Naive thymus-derived CD8-positive, alpha-beta T cell (primary cell): Measurements from ENCODE around the gene MYO5B. TPM values are rescaled to one million over a fixed set of nuclear protein-coding genes. Genes with fewer than 3 reads are reported as not detected.
A peak's percentile ranks its signal among the peaks of the same experiment; 100 is the strongest.

Experiments
- ATAC-seq, 2 donors: fragments of 150-1000 bp; cut with Tn5 transposase in 1 of 2; sonication (Bioruptor Pico), chemical (Tn5 transposase) in 1 of 2; 1 replicate in 1 of 2; 2 replicates in 1 of 2; pipeline ENCODE4 v1.10.0; 2021; ENCODE audit warnings: mild to moderate bottlenecking in 2 of 2, moderate library complexity in 2 of 2
- POLR2A ChIA-PET: fragments of 350-600 bp; sonication (Branson Sonifier 250); formaldehyde crosslinking; loops from one replicate; lab custom pipeline; 2021; ENCODE audit warnings: antibody characterized with exemption; lab: Charles Lee
- DNase-seq, 10 donors: peaks; one replicate each; pipeline versions ENCODE4 v3.0.0 to v3.0.0-alpha.2; 2020 to 2022
- H3K27ac Mint-ChIP-seq, 10 donors: one replicate each; pipeline ENCODE4 v1.8.0; 2020 to 2022; ENCODE audit warnings: mild to moderate bottlenecking in 10 of 10, mixed read lengths in 10 of 10, moderate library complexity in 4 of 10, inconsistent platforms in 1 of 10
- H3K27me3 Mint-ChIP-seq, 5 donors: one replicate each; pipeline ENCODE4 v1.8.0; 2021 to 2022; ENCODE audit warnings: mixed read lengths in 5 of 5
- H3K36me3 Mint-ChIP-seq, 3 donors: one replicate each; pipeline ENCODE4 v1.8.0; 2020 to 2022; ENCODE audit warnings: mixed read lengths in 3 of 3, mild to moderate bottlenecking in 2 of 3, inconsistent platforms in 1 of 3
- H3K4me1 Mint-ChIP-seq, 4 donors: one replicate each; pipeline ENCODE4 v1.8.0; 2021 to 2022; ENCODE audit warnings: mixed read lengths in 4 of 4
- H3K4me3 Mint-ChIP-seq, 10 donors: one replicate each; pipeline ENCODE4 v1.8.0; 2020 to 2022; ENCODE audit warnings: mild to moderate bottlenecking in 10 of 10, mixed read lengths in 10 of 10, moderate library complexity in 6 of 10, inconsistent platforms in 1 of 10
- H3K9me3 Mint-ChIP-seq, 9 donors: one replicate each; pipeline ENCODE4 v1.8.0; 2020 to 2022; ENCODE audit warnings: mixed read lengths in 9 of 9, mild to moderate bottlenecking in 3 of 9, inconsistent platforms in 1 of 9, moderate library complexity in 1 of 9
- polyA plus RNA-seq, 3 donors: library from polyadenylated mRNA; unstranded; fragments of 300-500 nt; fragmentation: Illumina TruSeq; gene quantifications; one replicate each; pipeline ENCODE4 v1.2.3, GENCODE V29; 2021
- total RNA-seq, 8 experiments: library from RNA in 2 of 8; stranded (reverse) in 2 of 8; gene quantifications; one replicate each; pipeline ENCODE4 v1.2.3 and lab custom pipeline; 2021 to 2026

The MYO5B gene
- total and polyA plus RNA-seq, 5 experiments from 2014 or later, result 0.03 TPM; not detected in 4

GRCh38 chr18:49976795-49977560 is 218.0 kb downstream of the MYO5B start:
- ATAC-seq, result no peak
- POLR2A ChIA-PET, result no interaction called here
- no peak overlapping the region for H3K27ac Mint-ChIP-seq

DNA sequence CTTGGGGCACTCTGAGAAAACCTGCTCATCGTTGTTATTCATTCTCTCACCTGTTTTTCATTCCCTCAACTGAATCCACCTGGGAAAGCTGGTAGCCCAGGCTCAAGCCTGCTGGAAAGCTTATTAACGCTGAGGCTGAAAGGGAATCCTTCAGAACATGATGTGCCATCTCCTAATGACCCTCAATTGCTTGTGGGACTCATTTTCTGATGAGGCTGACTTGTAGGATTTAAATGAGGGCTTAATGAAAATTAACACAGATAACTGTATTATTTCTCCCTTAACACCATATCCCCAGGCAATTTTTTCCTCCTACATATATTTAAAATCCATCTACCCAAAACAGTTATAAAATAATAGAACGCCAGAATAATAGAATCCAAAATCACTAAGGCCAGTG is 218.9 kb downstream of the MYO5B start:
- DNase-seq, result no peak
- Mint-ChIP-seq H3K36me3 (no peaks in the 10 kb centered on the region), H3K9me3 (no peaks in the 10 kb centered on the region), H3K27ac (no peak overlapping the region), H3K4me1 (peaks cover 0 to 7% (median under 1%) of the 10 kb centered on the region in 4 donors), H3K4me3 (no peak overlapping the region), H3K27me3 (no peaks in the 10 kb centered on the region)
- ATAC-seq, result no peak
- POLR2A ChIA-PET, result no interaction called here

More at GRCh38 chr18:49976795-49977560, 218.0 kb downstream of the MYO5B start:
- Mint-ChIP-seq H3K27me3 (no peaks in the 10 kb centered on the region), H3K36me3 (no peaks in the 10 kb centered on the region), H3K9me3 (no peaks in the 10 kb centered on the region), H3K4me1 (peaks cover 0 to 7% (median under 1%) of the 10 kb centered on the region in 4 donors), H3K4me3 (no peak overlapping the region)
- DNase-seq, result no peak

- POLR2A ChIA-PET, result no interaction called here
Observed at GRCh38 chr18:49974079-49974478, 220.9 kb downstream of the MYO5B start.

DNA sequence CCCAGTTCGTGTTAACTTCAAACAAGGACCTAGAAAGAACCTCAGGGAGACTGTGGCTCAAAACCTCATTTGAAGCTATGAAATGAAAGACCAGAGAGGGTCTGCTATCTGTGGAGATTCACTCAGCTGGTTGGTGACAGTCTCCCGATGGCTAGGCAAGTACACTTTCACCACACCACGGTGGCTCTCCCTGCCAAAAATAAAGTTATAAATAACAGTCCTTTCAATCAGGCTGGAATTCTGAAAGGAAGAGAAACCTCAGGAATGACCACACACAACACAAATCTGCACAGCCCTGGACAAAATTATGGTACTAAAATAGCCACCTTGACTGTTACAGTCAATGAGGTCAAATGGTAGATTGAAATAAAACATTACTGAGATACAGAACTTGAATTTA is 221.4 kb downstream of the MYO5B start:
- Mint-ChIP-seq H3K27me3 (peaks cover 0 to 3% (median 0%) of the 10 kb centered on the region in 5 donors), H3K36me3 (no peaks in the 10 kb centered on the region), H3K27ac (no peak overlapping the region), H3K4me1 (peaks cover 0 to 6% (median under 1%) of the 10 kb centered on the region in 4 donors), H3K9me3 (no peaks in the 10 kb centered on the region), H3K4me3 (no peak overlapping the region)
- POLR2A ChIA-PET, result no interaction called here
- ATAC-seq (no peak), DNase-seq (no peak)

More at GRCh38 chr18:49974079-49974478, 220.9 kb downstream of the MYO5B start:
- Mint-ChIP-seq H3K27ac (no peak overlapping the region), H3K4me3 (no peak overlapping the region), H3K27me3 (peaks cover 0 to 3% (median 0%) of the 10 kb centered on the region in 5 donors), H3K36me3 (no peaks in the 10 kb centered on the region), H3K9me3 (no peaks in the 10 kb centered on the region), H3K4me1 (peaks cover 0 to 7% (median under 1%) of the 10 kb centered on the region in 4 donors)
- ATAC-seq (no peak), DNase-seq (no peak)

DNA sequence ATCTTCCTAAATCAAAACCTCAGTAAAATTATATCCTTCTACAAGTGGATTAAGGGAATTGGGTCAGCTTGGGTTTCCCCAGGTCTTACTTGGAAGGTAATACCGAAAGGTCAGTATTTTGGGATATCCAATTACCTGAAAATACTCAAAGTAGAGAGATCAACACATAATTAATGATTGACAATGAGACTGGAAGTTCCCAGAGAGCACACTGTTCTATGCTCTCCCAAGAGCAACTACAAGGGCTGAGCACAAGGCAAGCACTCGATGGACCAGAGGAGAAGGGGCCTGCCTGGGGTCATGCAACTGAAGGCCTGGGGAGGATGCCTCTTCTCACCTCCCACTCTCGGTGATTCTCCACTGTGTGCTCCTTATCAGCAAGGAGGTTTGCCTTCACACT is 222.4 kb downstream of the MYO5B start:
- POLR2A ChIA-PET, result no interaction called here
- ATAC-seq (no peak), DNase-seq (no peak)
- no peak overlapping the region for H3K27ac Mint-ChIP-seq
- H3K27me3 Mint-ChIP-seq, result peaks cover 0 to 3% (median 0%) of the 10 kb centered on the region in 5 donors
- no peaks in the 10 kb centered on the region for H3K9me3 Mint-ChIP-seq
- H3K4me3 Mint-ChIP-seq, result no peak overlapping the region
- no peaks in the 10 kb centered on the region for H3K36me3 Mint-ChIP-seq
- H3K4me1 Mint-ChIP-seq, result peaks cover 0 to 3% (median 0%) of the 10 kb centered on the region in 4 donors

DNA sequence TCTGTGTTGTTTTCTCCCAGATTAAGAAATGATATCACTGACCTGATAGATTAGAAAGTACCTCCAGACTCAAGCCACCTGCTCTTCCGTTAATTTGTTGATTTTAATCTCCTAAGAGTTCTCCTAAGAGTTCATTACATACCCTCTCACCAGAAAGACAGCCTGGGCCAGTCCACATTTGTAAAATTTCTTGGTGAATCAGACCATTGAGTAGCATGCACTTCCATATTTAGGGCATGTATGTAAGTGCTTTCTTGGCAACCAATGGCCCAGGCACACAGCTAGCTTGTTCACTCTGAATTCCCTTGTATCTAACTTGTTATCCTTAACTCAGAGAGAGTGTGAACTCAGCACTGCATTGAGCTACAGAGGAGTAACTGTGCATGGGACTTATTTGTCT is 223.5 kb downstream of the MYO5B start:
- H3K36me3 Mint-ChIP-seq, result no peaks in the 10 kb centered on the region
- peaks cover 0 to 3% (median 0%) of the 10 kb centered on the region in 4 donors for H3K4me1 Mint-ChIP-seq
- POLR2A ChIA-PET, result no interaction called here
- H3K27me3 Mint-ChIP-seq, result peaks cover 0 to 3% (median 0%) of the 10 kb centered on the region in 5 donors
- no peak for DNase-seq
- no peaks in the 10 kb centered on the region for H3K9me3 Mint-ChIP-seq
- no peak for ATAC-seq
- H3K27ac Mint-ChIP-seq, result no peak overlapping the region
- no peak overlapping the region for H3K4me3 Mint-ChIP-seq

DNA sequence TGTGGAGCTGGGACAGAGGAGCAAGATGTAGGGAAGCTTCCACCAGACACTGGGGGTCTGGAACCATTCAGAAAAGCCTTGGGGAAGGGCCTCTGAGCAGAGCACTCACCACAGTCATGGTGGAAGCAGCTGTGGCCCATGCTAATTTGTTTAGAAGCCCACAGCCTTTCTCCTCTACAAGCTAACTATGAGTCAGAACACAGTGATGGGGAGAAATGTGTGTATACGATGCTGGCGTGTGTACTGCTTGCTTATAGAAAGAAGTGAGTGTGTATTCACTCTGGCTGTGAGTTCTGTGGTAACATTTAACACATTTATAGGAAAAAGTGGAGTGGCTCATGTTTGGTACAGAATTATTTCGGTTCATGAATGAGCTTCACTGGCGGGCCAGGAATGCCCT is 224.6 kb downstream of the MYO5B start:
- no peaks in the 10 kb centered on the region for H3K9me3 Mint-ChIP-seq
- POLR2A ChIA-PET, result no interaction called here

GRCh38 chr18:49968644-49969309 is 226.2 kb downstream of the MYO5B start:
- ATAC-seq (no peak), DNase-seq (no peak)
- no peaks in the 10 kb centered on the region for H3K9me3 Mint-ChIP-seq
- no peak overlapping the region for H3K27ac Mint-ChIP-seq
- no peaks in the 10 kb centered on the region for H3K36me3 Mint-ChIP-seq
- no peak overlapping the region for H3K4me3 Mint-ChIP-seq
- peaks cover 0 to 3% (median 0%) of the 10 kb centered on the region in 4 donors for H3K4me1 Mint-ChIP-seq
- peaks cover 0 to 4% (median 0%) of the 10 kb centered on the region in 5 donors for H3K27me3 Mint-ChIP-seq
- POLR2A ChIA-PET, result no interaction called here

More for the DNA sequence above, 224.6 kb downstream of the MYO5B start:
- H3K4me3 Mint-ChIP-seq, result no peak overlapping the region
- ATAC-seq, result no peak
- no peak for DNase-seq
- H3K4me1 Mint-ChIP-seq, result peaks cover 0 to 3% (median 0%) of the 10 kb centered on the region in 4 donors
- H3K27ac Mint-ChIP-seq, result no peak overlapping the region
- no peaks in the 10 kb centered on the region for H3K36me3 Mint-ChIP-seq
- peaks cover 0 to 3% (median 0%) of the 10 kb centered on the region in 5 donors for H3K27me3 Mint-ChIP-seq

GRCh38 chr18:49967636-49968313 is 227.2 kb downstream of the MYO5B start:
- Mint-ChIP-seq H3K4me3 (no peak overlapping the region), H3K4me1 (no peaks in the 10 kb centered on the region), H3K9me3 (no peaks in the 10 kb centered on the region), H3K36me3 (no peaks in the 10 kb centered on the region), H3K27ac (no peak overlapping the region), H3K27me3 (peaks cover 0 to 8% (median 2%) of the 10 kb centered on the region in 5 donors)
- ATAC-seq (no peak), DNase-seq (no peak)
- POLR2A ChIA-PET, result no interaction called here

DNA sequence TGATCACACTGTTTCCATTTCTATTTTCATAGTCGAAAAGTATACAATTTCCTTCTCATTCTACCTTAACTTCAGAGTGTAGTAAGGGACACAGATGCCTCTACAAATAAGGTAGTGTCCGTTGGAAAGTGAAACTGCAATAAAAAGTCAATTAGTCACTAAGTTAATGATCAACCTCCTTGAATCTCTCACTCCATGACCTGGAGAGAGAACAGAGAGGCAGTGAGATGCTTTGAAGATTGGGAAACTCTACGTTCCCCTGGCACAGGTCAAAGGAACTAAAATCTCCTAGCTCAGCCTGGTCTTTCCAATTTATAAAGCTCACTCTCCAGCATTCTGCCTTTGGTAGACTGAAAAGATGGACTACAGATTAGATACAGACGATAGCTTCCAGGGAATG is 227.8 kb downstream of the MYO5B start:
- Mint-ChIP-seq H3K36me3 (no peaks in the 10 kb centered on the region), H3K27ac (no peak overlapping the region), H3K9me3 (no peaks in the 10 kb centered on the region), H3K4me3 (no peak overlapping the region), H3K27me3 (peaks cover 0 to 9% (median 2%) of the 10 kb centered on the region in 5 donors), H3K4me1 (peaks cover 0 to under 1% (median 0%) of the 10 kb centered on the region in 4 donors)
- DNase-seq (no peak), ATAC-seq (no peak)
- POLR2A ChIA-PET, result no interaction called here

DNA sequence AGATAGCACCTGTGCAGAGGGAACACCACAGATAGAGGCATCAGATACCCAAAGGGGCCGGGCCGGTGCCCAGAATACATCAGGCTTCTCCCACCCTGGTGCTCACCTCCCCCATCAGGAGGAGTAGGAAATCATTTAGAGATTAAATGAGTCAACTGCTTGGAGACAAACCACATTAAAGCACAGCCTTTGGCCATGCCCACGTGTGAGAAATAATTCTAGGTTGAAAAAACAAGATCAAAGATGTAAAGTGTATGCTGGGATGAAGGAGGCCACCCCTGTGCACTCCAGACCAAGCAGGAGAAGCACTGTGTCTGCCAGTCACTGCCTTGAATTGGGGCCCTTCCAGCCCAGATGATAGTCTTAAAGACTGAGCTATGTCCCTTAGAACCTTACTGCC is 228.9 kb downstream of the MYO5B start:
- Mint-ChIP-seq H3K4me3 (no peak overlapping the region), H3K27me3 (peaks cover 0 to 9% (median 2%) of the 10 kb centered on the region in 5 donors), H3K4me1 (peaks cover 7 to 11% (median 8%) of the 10 kb centered on the region in 4 donors), H3K36me3 (no peaks in the 10 kb centered on the region), H3K9me3 (no peaks in the 10 kb centered on the region), H3K27ac (no peak overlapping the region)
- ATAC-seq (no peak), DNase-seq (no peak)
- POLR2A ChIA-PET, result no interaction called here

DNA sequence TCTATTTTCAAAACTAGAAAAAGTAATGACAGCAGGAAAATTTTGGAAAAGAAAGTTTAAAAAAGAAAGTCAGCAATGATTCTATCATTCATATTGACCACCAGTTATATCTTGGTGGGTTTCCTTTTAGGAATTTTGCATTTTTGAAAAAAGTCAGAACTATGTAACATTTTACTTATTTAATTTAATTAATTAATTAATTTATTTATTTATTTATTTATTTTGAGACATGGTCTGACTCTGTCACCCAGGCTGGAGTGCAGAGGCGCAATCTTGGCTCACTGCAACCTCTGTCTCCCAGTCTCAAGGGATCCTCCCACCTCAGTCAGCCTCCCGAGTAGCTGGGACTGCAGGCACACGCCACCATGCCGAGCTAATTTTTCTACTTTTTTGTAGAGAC is 231.7 kb downstream of the MYO5B start:
- no peaks in the 10 kb centered on the region for H3K36me3 Mint-ChIP-seq
- H3K27ac Mint-ChIP-seq, result no peak overlapping the region
- H3K4me3 Mint-ChIP-seq, result no peak overlapping the region
- H3K27me3 Mint-ChIP-seq, result peaks cover 8 to 18% (median 10%) of the 10 kb centered on the region in 5 donors
- no peak for DNase-seq
- H3K4me1 Mint-ChIP-seq, result peaks cover 24 to 40% (median 30%) of the 10 kb centered on the region in 4 donors
- H3K9me3 Mint-ChIP-seq, result no peaks in the 10 kb centered on the region
- POLR2A ChIA-PET, result no interaction called here
- no peak for ATAC-seq

DNA sequence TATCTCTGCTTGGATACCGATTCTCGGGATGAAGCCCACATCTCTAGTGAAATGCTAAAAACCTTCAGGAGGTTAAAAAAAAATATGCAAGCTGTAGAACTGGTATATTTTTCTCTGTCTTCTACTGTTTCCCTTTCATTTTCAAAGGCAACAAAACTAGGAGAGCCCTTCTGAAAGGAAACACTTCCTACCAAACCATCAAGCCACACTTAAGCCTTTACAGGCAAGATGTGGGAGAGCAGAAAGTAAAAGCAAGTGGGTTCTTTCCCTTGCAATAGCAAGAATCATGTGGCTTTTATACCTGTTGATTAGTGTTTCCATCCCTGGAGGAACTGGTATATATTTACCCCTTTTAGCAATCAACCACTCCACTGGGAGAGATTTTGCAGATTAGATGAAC is 233.7 kb downstream of the MYO5B start:
- DNase-seq (no peak), ATAC-seq (no peak)
- no peaks in the 10 kb centered on the region for H3K36me3 Mint-ChIP-seq
- H3K27ac Mint-ChIP-seq, result no peak overlapping the region
- peak overlapping the region in 1 of 10 donors; percentile 11 for H3K4me3 Mint-ChIP-seq
- H3K27me3 Mint-ChIP-seq, result peaks cover 8 to 24% (median 18%) of the 10 kb centered on the region in 5 donors
- POLR2A ChIA-PET, result no interaction called here
- H3K9me3 Mint-ChIP-seq, result no peaks in the 10 kb centered on the region
- peaks cover 26 to 45% (median 36%) of the 10 kb centered on the region in 4 donors for H3K4me1 Mint-ChIP-seq
